ENCODE measurements around the gene RBM10. TPM values are rescaled to one million over a fixed set of nuclear protein-coding genes. Genes with fewer than 3 reads are reported as not detected.

The RBM10 gene
- total RNA-seq, 1 donor from 2014 or later = 61.9 TPM

- no peaks in the 10 kb centered on the region for H3K27me3 Mint-ChIP-seq
- DNase-seq (ENCODE audit: extremely low spot score, unreplicated experiment) = no peak
- TF ChIP-seq, protein P1, sequence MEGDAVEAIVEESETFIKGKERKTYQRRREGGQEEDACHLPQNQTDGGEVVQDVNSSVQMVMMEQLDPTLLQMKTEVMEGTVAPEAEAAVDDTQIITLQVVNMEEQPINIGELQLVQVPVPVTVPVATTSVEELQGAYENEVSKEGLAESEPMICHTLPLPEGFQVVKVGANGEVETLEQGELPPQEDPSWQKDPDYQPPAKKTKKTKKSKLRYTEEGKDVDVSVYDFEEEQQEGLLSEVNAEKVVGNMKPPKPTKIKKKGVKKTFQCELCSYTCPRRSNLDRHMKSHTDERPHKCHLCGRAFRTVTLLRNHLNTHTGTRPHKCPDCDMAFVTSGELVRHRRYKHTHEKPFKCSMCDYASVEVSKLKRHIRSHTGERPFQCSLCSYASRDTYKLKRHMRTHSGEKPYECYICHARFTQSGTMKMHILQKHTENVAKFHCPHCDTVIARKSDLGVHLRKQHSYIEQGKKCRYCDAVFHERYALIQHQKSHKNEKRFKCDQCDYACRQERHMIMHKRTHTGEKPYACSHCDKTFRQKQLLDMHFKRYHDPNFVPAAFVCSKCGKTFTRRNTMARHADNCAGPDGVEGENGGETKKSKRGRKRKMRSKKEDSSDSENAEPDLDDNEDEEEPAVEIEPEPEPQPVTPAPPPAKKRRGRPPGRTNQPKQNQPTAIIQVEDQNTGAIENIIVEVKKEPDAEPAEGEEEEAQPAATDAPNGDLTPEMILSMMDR (conservative IDR thresholded peaks at IDR 0.05) = no peak
- H3K4me3 Mint-ChIP-seq = no peak overlapping the region
- no peak overlapping the region for H3K27ac Mint-ChIP-seq
- H3K36me3 Mint-ChIP-seq = peaks cover 4% of the 10 kb centered on the region
- no peaks in the 10 kb centered on the region for H3K9me3 Mint-ChIP-seq
- no peaks in the 10 kb centered on the region for H3K4me1 Mint-ChIP-seq (ENCODE audit: unreplicated experiment)
These were observed 3.9 kb downstream of the RBM10 start for GRCh38 chrX:47148946-47149345.

- DNase-seq (ENCODE audit: extremely low spot score, unreplicated experiment) = no peak
- TF ChIP-seq, protein P1 (conservative IDR thresholded peaks at IDR 0.05) = no peak
- Mint-ChIP-seq H3K9me3 (no peaks in the 10 kb centered on the region), H3K36me3 (peaks cover 4% of the 10 kb centered on the region), H3K27me3 (no peaks in the 10 kb centered on the region), H3K27ac (no peak overlapping the region), H3K4me1 (ENCODE audit: unreplicated experiment) (no peaks in the 10 kb centered on the region), H3K4me3 (no peak overlapping the region)
These were observed 6.4 kb downstream of the RBM10 start for GRCh38 chrX:47151435-47151834.

- TF ChIP-seq, protein P1 (conservative IDR thresholded peaks at IDR 0.05) = no peak
- Mint-ChIP-seq H3K9me3 (no peaks in the 10 kb centered on the region), H3K36me3 (peaks cover 10% of the 10 kb centered on the region), H3K27ac (no peak overlapping the region), H3K4me3 (no peak overlapping the region), H3K4me1 (ENCODE audit: unreplicated experiment) (no peaks in the 10 kb centered on the region), H3K27me3 (no peaks in the 10 kb centered on the region)
- no peak for DNase-seq (ENCODE audit: extremely low spot score, unreplicated experiment)
These were observed 11.8 kb downstream of the RBM10 start for GRCh38 chrX:47156611-47157520.

- H3K36me3 Mint-ChIP-seq = peaks cover 10% of the 10 kb centered on the region
- no peak overlapping the region for H3K27ac Mint-ChIP-seq
- TF ChIP-seq, protein P1 (conservative IDR thresholded peaks at IDR 0.05) = no peak
- H3K4me1 Mint-ChIP-seq (ENCODE audit: unreplicated experiment) = no peaks in the 10 kb centered on the region
- no peaks in the 10 kb centered on the region for H3K27me3 Mint-ChIP-seq
- DNase-seq (ENCODE audit: extremely low spot score, unreplicated experiment) = no peak
- no peak overlapping the region for H3K4me3 Mint-ChIP-seq
- no peaks in the 10 kb centered on the region for H3K9me3 Mint-ChIP-seq
These were observed 13.1 kb downstream of the RBM10 start for GRCh38 chrX:47158131-47158530.

DNA sequence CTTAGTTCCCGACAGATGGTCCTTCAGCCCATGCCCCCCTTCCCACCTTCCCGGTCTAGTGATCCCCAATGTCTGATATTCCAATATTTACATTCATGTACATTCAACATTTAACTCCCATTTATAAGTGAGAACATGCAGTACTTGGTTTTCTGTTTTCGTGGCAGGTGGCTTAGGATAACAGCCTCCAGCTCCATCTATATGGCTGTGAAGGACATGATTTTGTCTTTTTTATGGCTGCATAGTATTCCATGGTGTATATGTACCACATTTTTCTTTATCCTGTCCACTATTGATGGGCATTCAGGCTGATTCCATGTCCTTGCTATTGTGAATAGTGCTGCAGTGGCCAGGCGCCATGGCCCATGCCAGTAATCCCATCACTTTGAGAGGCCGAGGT, 13.8 kb downstream of the RBM10 start:
- no peaks in the 10 kb centered on the region for H3K9me3 Mint-ChIP-seq
- H3K4me3 Mint-ChIP-seq = no peak overlapping the region
- DNase-seq (ENCODE audit: extremely low spot score, unreplicated experiment) = no peak
- no peak overlapping the region for H3K27ac Mint-ChIP-seq
- TF ChIP-seq, protein P1 (conservative IDR thresholded peaks at IDR 0.05) = no peak
- peaks cover 10% of the 10 kb centered on the region for H3K36me3 Mint-ChIP-seq
- no peaks in the 10 kb centered on the region for H3K27me3 Mint-ChIP-seq
- H3K4me1 Mint-ChIP-seq (ENCODE audit: unreplicated experiment) = no peaks in the 10 kb centered on the region

Measured in type B pancreatic cell (in vitro differentiated cells).